ENCODE data around the gene MYPN.

The MYPN gene

GRCh38 chr10:68105820-68106219 lies 3.5 kb upstream of the MYPN start (continued):
- TF ChIP-seq BCL6B (tag by site-specific recombination; IDR thresholded peaks at IDR 0.05) (no peak), HOXA7 (CRISPR knock-in tag; IDR thresholded peaks at IDR 0.05; ENCODE audit: borderline replicate concordance) (no peak), ZNF580 (tag by site-specific recombination; IDR thresholded peaks at IDR 0.05) (no peak), ZEB2 (tag by site-specific recombination; IDR thresholded peaks at IDR 0.05) (peak; percentile 57; the same call in 1 of the 2 replicates), ZNF140 (tag by site-specific recombination; IDR thresholded peaks at IDR 0.05) (no peak), HOXC10 (CRISPR knock-in tag; IDR thresholded peaks at IDR 0.05) (no peak), IKZF3 (tag by site-specific recombination; IDR thresholded peaks at IDR 0.05) (peak; percentile 50; the same call in 1 of the 2 replicates), ZNF366 (tag by site-specific recombination; conservative IDR thresholded peaks at IDR 0.05) (peak; percentile 35)
- TF ChIP-seq, protein P1, sequence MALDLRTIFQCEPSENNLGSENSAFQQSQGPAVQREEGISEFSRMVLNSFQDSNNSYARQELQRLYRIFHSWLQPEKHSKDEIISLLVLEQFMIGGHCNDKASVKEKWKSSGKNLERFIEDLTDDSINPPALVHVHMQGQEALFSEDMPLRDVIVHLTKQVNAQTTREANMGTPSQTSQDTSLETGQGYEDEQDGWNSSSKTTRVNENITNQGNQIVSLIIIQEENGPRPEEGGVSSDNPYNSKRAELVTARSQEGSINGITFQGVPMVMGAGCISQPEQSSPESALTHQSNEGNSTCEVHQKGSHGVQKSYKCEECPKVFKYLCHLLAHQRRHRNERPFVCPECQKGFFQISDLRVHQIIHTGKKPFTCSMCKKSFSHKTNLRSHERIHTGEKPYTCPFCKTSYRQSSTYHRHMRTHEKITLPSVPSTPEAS (tag by site-specific recombination; IDR thresholded peaks at IDR 0.05), result no peak

GRCh38 chr10:68106656-68107055 lies 2.6 kb upstream of the MYPN start:
- H3K4me3 ChIP-seq (ENCODE audit: low read depth, low read length), result no peak overlapping the region
- H3K27ac ChIP-seq (ENCODE audit: extremely low read depth, low read depth, low read length), result no peak overlapping the region
- ChIA-PET POLR2A (interaction anchor here (0.8 to 1.2 kb wide), 2 partner anchors 9 to 15 kb away, joined by 3 to 4 read pairs; no protein-coding TSS in a partner anchor), CTCF (interaction anchor here (0.9 kb wide), 1 partner anchor 50 kb away, joined by 4 read pairs; no protein-coding TSS in a partner anchor)
- no peaks in the 10 kb centered on the region for H3K36me3 ChIP-seq (ENCODE audit: control insufficient read depth in 2 of 2, insufficient read depth in 1 of 2, low read length in 2 of 2)
- peaks cover 18% of the 10 kb centered on the region for H3K4me1 ChIP-seq (ENCODE audit: control insufficient read depth, insufficient read depth, low read length)
- no peaks in the 10 kb centered on the region for H3K9me3 ChIP-seq (ENCODE audit: control insufficient read depth, insufficient read depth, low read depth, low read length)
- TF ChIP-seq ZNF585B (tag by site-specific recombination; IDR thresholded peaks at IDR 0.05) (no peak), ZNF843 (tag by site-specific recombination; IDR thresholded peaks at IDR 0.05) (peak; percentile 87), MYNN (tag by site-specific recombination; IDR thresholded peaks at IDR 0.05; ENCODE audit: borderline replicate concordance) (no peak), ZNF639 (tag by site-specific recombination; IDR thresholded peaks at IDR 0.05) (peak; percentile 91), KLF8 (tag by site-specific recombination; IDR thresholded peaks at IDR 0.05) (no peak), OVOL3 (tag by site-specific recombination; IDR thresholded peaks at IDR 0.05) (no peak), ZNF777 (tag by site-specific recombination; IDR thresholded peaks at IDR 0.05; ENCODE audit: borderline replicate concordance) (no peak), ZNF580 (tag by site-specific recombination; IDR thresholded peaks at IDR 0.05) (no peak), ZNF311 (tag by site-specific recombination; IDR thresholded peaks at IDR 0.05; ENCODE audit: borderline replicate concordance) (no peak), ZNF394 (tag by site-specific recombination; IDR thresholded peaks at IDR 0.05; ENCODE audit: borderline replicate concordance) (no peak), ZBTB48 (tag by site-specific recombination; IDR thresholded peaks at IDR 0.05) (no peak), ZNF571 (tag by site-specific recombination; IDR thresholded peaks at IDR 0.05) (no peak), ZNF701 (tag by site-specific recombination; IDR thresholded peaks at IDR 0.05) (no peak), KLF10 (tag by site-specific recombination; IDR thresholded peaks at IDR 0.05) (no peak), BCL11B (tag by site-specific recombination; IDR thresholded peaks at IDR 0.05; ENCODE audit: low read depth) (no peak), ZNF23 (tag by site-specific recombination; IDR thresholded peaks at IDR 0.05; ENCODE audit: borderline replicate concordance) (no peak), ZNF239 (tag by site-specific recombination; IDR thresholded peaks at IDR 0.05) (no peak), SCRT2 (tag by site-specific recombination; IDR thresholded peaks at IDR 0.05) (no peak), ZNF561 (tag by site-specific recombination; IDR thresholded peaks at IDR 0.05; ENCODE audit: borderline replicate concordance) (0 out of 2 replicates have a peak, but pooled peaks have one; percentile 46)
- TF ChIP-seq, protein P2, sequence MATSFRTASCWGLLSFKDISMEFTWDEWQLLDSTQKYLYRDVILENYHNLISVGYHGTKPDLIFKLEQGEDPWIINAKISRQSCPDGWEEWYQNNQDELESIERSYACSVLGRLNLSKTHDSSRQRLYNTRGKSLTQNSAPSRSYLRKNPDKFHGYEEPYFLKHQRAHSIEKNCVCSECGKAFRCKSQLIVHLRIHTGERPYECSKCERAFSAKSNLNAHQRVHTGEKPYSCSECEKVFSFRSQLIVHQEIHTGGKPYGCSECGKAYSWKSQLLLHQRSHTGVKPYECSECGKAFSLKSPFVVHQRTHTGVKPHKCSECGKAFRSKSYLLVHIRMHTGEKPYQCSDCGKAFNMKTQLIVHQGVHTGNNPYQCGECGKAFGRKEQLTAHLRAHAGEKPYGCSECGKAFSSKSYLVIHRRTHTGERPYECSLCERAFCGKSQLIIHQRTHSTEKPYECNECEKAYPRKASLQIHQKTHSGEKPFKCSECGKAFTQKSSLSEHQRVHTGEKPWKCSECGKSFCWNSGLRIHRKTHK (tag by site-specific recombination; IDR thresholded peaks at IDR 0.05), result no peak
- TF ChIP-seq, protein P3, sequence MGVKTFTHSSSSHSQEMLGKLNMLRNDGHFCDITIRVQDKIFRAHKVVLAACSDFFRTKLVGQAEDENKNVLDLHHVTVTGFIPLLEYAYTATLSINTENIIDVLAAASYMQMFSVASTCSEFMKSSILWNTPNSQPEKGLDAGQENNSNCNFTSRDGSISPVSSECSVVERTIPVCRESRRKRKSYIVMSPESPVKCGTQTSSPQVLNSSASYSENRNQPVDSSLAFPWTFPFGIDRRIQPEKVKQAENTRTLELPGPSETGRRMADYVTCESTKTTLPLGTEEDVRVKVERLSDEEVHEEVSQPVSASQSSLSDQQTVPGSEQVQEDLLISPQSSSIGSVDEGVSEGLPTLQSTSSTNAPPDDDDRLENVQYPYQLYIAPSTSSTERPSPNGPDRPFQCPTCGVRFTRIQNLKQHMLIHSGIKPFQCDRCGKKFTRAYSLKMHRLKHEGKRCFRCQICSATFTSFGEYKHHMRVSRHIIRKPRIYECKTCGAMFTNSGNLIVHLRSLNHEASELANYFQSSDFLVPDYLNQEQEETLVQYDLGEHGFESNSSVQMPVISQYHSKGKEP (tag by site-specific recombination; IDR thresholded peaks at IDR 0.05), result no peak
